Keratinocyte (primary cell): Measurements from ENCODE around the gene CUL1. TPM values are rescaled to one million over a fixed set of nuclear protein-coding genes. Genes with fewer than 3 reads are reported as not detected.

Source experiments
- DNase-seq: peaks from one replicate; pipeline ENCODE4 v3.0.0-alpha.2; 2011; ENCODE audit warnings: low read depth, missing footprints, low spot score
- FAIRE-seq: peaks from 2 replicates; lab custom pipeline; 2011; peaks lifted over from hg19 to GRCh38; lab: Jason Lieb, UNC
- H2AFZ ChIP-seq: 2 replicates; pipeline ENCODE4 v1.6.0; 2012; ENCODE audit warnings: low read length, control low read depth, inconsistent platforms; ENCODE audit not compliant: control insufficient read depth
- H3K27ac ChIP-seq: 2 replicates; pipeline ENCODE4 v1.5.1; 2011; ENCODE audit warnings: low read length; ENCODE audit not compliant: control insufficient read depth, insufficient read depth
- H3K27me3 ChIP-seq: 3 replicates; pipeline ENCODE4 v1.6.0; 2011; ENCODE audit warnings: low read length; ENCODE audit not compliant: control insufficient read depth, insufficient read depth; ENCODE audit errors: extremely low read depth
- H3K36me3 ChIP-seq, 2 experiments: 2 replicates in 1 of 2; 3 replicates in 1 of 2; pipeline ENCODE4 v1.5.1; 2011; ENCODE audit warnings: low read length in 2 of 2, mild to moderate bottlenecking in 1 of 2; ENCODE audit not compliant: control insufficient read depth in 2 of 2, insufficient read depth in 2 of 2; ENCODE audit errors: extremely low read depth in 1 of 2
- H3K4me1 ChIP-seq: 3 replicates; pipeline ENCODE4 v1.5.1; 2011; ENCODE audit warnings: low read length; ENCODE audit not compliant: control insufficient read depth, insufficient read depth; ENCODE audit errors: extremely low read depth
- H3K4me2 ChIP-seq: 3 replicates; pipeline ENCODE4 v1.6.0; 2011; ENCODE audit warnings: low read depth, low read length; ENCODE audit not compliant: control insufficient read depth, insufficient read depth; ENCODE audit errors: extremely low read depth
- H3K4me3 ChIP-seq, 3 experiments: fragments of 200-600 bp in 1 of 3; sonication (generic) in 1 of 3; 2 replicates in 2 of 3; 3 replicates in 1 of 3; pipeline ENCODE4 v1.5.1; 2011 to 2016; ENCODE audit warnings: low read length in 3 of 3, mild to moderate bottlenecking in 3 of 3, control low read depth in 2 of 3, inconsistent platforms in 1 of 3, low read depth in 1 of 3, mixed read lengths in 1 of 3, mixed run types in 1 of 3, moderate library complexity in 1 of 3; ENCODE audit not compliant: control insufficient read depth in 2 of 3, insufficient read depth in 2 of 3; ENCODE audit errors: extremely low read depth in 1 of 3
- H3K79me2 ChIP-seq: 2 replicates; pipeline ENCODE4 v1.6.0; 2012; ENCODE audit warnings: low read length; ENCODE audit not compliant: control insufficient read depth, insufficient read depth
- H3K9ac ChIP-seq: 3 replicates; pipeline ENCODE4 v1.6.0; 2011; ENCODE audit warnings: low read length; ENCODE audit not compliant: control insufficient read depth, insufficient read depth; ENCODE audit errors: extremely low read depth
- H3K9me1 ChIP-seq: 3 replicates; pipeline ENCODE4 v1.6.0; 2011; ENCODE audit warnings: low read length; ENCODE audit not compliant: control insufficient read depth, insufficient read depth; ENCODE audit errors: extremely low read depth
- H3K9me3 ChIP-seq: 2 replicates; pipeline ENCODE4 v1.5.1; 2012; ENCODE audit warnings: low read depth, low read length; ENCODE audit not compliant: control insufficient read depth
- H4K20me1 ChIP-seq: 3 replicates; pipeline ENCODE4 v1.6.0; 2011; ENCODE audit warnings: low read length; ENCODE audit not compliant: control insufficient read depth, insufficient read depth; ENCODE audit errors: extremely low read depth
- EZH2 ChIP-seq: IDR thresholded peaks from one replicate; pipeline ENCODE4 v1.6.1; 2012; ENCODE audit warnings: inconsistent platforms, mild to moderate bottlenecking, low read length, moderate library complexity
- dilution Hi-C: fragments of 300-500 bp; cut with MboI; formaldehyde crosslinking; loops from one replicate; pipeline ENCODE4 v1.7.0; 2020; ENCODE audit warnings: low sequenced_read_pairs; ENCODE audit not compliant: extremely low pct_ligation_motif_present
- polyA plus RNA-seq, 5 experiments: library from polyadenylated mRNA; depleted of rRNA in 3 of 5; stranded (reverse) in 3 of 5; stranded (forward) in 1 of 5; unstranded in 1 of 5; fragments of >200 nt; gene quantifications; 1 replicate in 1 of 5; 2 replicates in 3 of 5; 3 replicates in 1 of 5; pipeline versions ENCODE4 v1.2.1 to v1.2.3, GENCODE V29; 2011 to 2012; ENCODE audit warnings: missing spikeins in 2 of 5, low read depth in 1 of 5, low replicate concordance in 1 of 5
- TF ChIP-seq, protein P1 (sequence below), 3 experiments: IDR thresholded peaks in 1 of 3; conservative IDR thresholded peaks in 1 of 3; optimal IDR thresholded peaks in 1 of 3; 2 replicates in 2 of 3; 3 replicates in 1 of 3; pipeline versions ENCODE3 to v1.5.1; 2011; ENCODE audit warnings: low read length in 3 of 3, mild to moderate bottlenecking in 3 of 3, moderate library complexity in 2 of 3, control low read depth in 1 of 3, inconsistent platforms in 1 of 3; ENCODE audit not compliant: insufficient read depth in 2 of 3; ENCODE audit errors: extremely low read depth in 1 of 3

Gene CUL1
- polyA plus RNA-seq, 1 donor (not counting 4 experiments of a cell fraction or from before 2014, with no cell fraction given) = 55.4 TPM

DNA sequence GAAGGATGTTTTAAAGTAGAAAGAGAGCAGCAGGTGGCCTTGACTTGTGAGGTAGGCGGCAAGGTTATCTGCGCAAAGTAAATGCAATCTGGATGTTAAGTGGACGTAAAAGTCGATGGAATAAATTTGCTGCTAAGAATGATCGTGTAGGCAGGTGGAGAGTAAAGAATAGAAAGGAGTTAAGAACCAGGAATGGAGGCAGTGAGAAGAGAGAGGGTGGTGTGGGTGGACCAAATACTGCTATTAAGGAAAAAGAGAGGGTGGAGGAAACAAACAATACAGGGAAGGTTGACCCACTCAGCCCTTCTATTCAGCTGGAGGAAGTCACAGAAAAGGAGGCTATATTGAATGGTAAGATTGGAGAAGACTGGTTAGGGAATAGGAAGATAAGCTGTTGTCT, 1.9 kb upstream of the CUL1 start:
- no peak for DNase-seq
- H3K27ac ChIP-seq = no peak overlapping the region
- dilution Hi-C loops = no loop called here

DNA sequence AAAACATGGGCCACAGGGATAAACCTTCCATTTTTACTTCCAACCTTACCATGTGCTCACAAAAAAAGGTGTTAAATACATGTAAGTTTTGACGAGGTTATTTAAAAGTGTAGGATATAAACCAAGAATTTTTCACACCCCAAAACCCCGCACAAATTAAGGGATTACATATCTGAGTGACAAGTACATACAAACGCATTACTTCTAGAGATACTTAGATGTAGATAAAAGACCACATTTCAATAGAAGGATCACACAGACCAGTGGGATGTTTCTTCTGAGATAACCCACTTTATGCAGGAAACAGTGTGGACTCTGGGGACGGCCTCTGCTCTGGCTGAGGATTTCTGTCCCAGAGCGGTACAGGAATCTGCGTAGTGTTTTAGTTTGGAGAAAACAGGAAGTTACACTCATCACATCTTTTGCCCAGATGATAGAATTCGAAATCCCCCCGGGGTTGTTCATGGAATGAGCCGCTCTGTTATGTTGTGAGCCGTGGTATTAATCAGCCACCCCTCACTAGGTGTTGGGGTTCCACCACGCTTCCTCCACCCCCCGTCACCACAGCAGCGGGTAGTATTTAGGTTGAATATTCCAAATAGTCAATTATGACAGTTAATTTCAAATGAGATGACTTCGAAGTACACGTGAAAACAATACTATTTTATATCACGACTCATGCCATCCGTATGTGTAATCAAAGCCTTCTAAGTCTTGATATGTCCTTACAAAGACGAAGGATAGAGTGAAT, 1.3 kb upstream of the CUL1 start:
- TF ChIP-seq, protein P1, sequence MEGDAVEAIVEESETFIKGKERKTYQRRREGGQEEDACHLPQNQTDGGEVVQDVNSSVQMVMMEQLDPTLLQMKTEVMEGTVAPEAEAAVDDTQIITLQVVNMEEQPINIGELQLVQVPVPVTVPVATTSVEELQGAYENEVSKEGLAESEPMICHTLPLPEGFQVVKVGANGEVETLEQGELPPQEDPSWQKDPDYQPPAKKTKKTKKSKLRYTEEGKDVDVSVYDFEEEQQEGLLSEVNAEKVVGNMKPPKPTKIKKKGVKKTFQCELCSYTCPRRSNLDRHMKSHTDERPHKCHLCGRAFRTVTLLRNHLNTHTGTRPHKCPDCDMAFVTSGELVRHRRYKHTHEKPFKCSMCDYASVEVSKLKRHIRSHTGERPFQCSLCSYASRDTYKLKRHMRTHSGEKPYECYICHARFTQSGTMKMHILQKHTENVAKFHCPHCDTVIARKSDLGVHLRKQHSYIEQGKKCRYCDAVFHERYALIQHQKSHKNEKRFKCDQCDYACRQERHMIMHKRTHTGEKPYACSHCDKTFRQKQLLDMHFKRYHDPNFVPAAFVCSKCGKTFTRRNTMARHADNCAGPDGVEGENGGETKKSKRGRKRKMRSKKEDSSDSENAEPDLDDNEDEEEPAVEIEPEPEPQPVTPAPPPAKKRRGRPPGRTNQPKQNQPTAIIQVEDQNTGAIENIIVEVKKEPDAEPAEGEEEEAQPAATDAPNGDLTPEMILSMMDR (optimal IDR thresholded peaks at IDR 0.05 in 1 of 3, IDR thresholded peaks at IDR 0.05 in 1 of 3, conservative IDR thresholded peaks at IDR 0.05 in 1 of 3; ENCODE audit: extremely low read depth in 1 of 3, insufficient read depth in 2 of 3, low read length in 3 of 3) = no peak
- TF ChIP-seq EZH2 = no peak
- H3K27ac ChIP-seq = peak overlapping the region; percentile 80
- no peaks in the 10 kb centered on the region for H3K9me3 ChIP-seq
- H3K9me1 ChIP-seq = peaks cover 3% of the 10 kb centered on the region
- no peaks in the 10 kb centered on the region for H3K36me3 ChIP-seq
- H2AFZ ChIP-seq = peak overlapping the region; percentile 80
- H3K4me1 ChIP-seq = peaks cover 34% of the 10 kb centered on the region
- peaks cover 37% of the 10 kb centered on the region for H3K79me2 ChIP-seq
- peak overlapping the region; percentile 91 for H3K9ac ChIP-seq
- DNase-seq = no peak
- peak overlapping the region; percentile 91 for H3K4me2 ChIP-seq
- H3K4me3 ChIP-seq = peak overlapping the region; percentile 81 to 95 (median 81)
- dilution Hi-C loops = no loop called here
- peaks cover 8% of the 10 kb centered on the region for H4K20me1 ChIP-seq
- H3K27me3 ChIP-seq = no peaks in the 10 kb centered on the region
- FAIRE-seq = no peak

More for the DNA sequence above, 1.9 kb upstream of the CUL1 start:
- Histone ChIP-seq H3K4me2 (no peak overlapping the region), H3K79me2 (peaks cover 30% of the 10 kb centered on the region), H3K4me1 (peaks cover 30% of the 10 kb centered on the region), H4K20me1 (peaks cover 5% of the 10 kb centered on the region), H3K9me3 (no peaks in the 10 kb centered on the region), H2AFZ (no peak overlapping the region), H3K9me1 (no peaks in the 10 kb centered on the region), H3K4me3 (no peak overlapping the region), H3K27me3 (no peaks in the 10 kb centered on the region), H3K9ac (no peak overlapping the region), H3K36me3 (no peaks in the 10 kb centered on the region)
- FAIRE-seq = no peak
- no peak for TF ChIP-seq EZH2
- TF ChIP-seq, protein P1 (optimal IDR thresholded peaks at IDR 0.05 in 1 of 3, IDR thresholded peaks at IDR 0.05 in 1 of 3, conservative IDR thresholded peaks at IDR 0.05 in 1 of 3; ENCODE audit: extremely low read depth in 1 of 3, insufficient read depth in 2 of 3, low read length in 3 of 3) = no peak
